Activated CD4-positive, alpha-beta memory T cell treated with anti-CD3 and anti-CD28 coated beads, Interleukin-2, amount 10 ng/mL, durations not matched to agents 7 days and 5 days (primary cell): ENCODE results near the gene GNAO1. TPM values are rescaled to one million over a fixed set of nuclear protein-coding genes. Genes with fewer than 3 reads are reported as not detected.

ENCODE experiments used
- CTCF ChIA-PET: fragments of 350-600 bp; sonication (Branson Sonifier 250); formaldehyde crosslinking; loops from one replicate; lab custom pipeline; 2021; ENCODE audit warnings: antibody characterized with exemption, inconsistent platforms; lab: Charles Lee
- POLR2A ChIA-PET: fragments of 350-600 bp; sonication (Branson Sonifier 250); formaldehyde crosslinking; loops from one replicate; lab custom pipeline; 2021; ENCODE audit warnings: antibody characterized with exemption; lab: Charles Lee
- DNase-seq: peaks from one replicate; pipeline ENCODE4 v3.0.0-alpha.2; 2020
- H3K27ac Mint-ChIP-seq: one replicate; pipeline ENCODE4 v1.8.0; 2021; ENCODE audit warnings: mild to moderate bottlenecking, mixed read lengths
- H3K27me3 Mint-ChIP-seq: one replicate; pipeline ENCODE4 v1.8.0; 2021; ENCODE audit warnings: mixed read lengths
- H3K36me3 Mint-ChIP-seq: one replicate; pipeline ENCODE4 v1.8.0; 2021; ENCODE audit warnings: low read depth, mixed read lengths
- H3K4me1 Mint-ChIP-seq: one replicate; pipeline ENCODE4 v1.8.0; 2021; ENCODE audit warnings: mixed read lengths
- H3K4me3 Mint-ChIP-seq: one replicate; pipeline ENCODE4 v1.8.0; 2021; ENCODE audit warnings: mild to moderate bottlenecking, mixed read lengths
- H3K9me3 Mint-ChIP-seq: one replicate; pipeline ENCODE4 v1.8.0; 2021; ENCODE audit warnings: mixed read lengths
- total RNA-seq, 2 experiments: library from RNA; stranded (reverse); gene quantifications; one replicate each; pipeline ENCODE4 v1.2.3, GENCODE V29; 2021

GNAO1 gene
- total RNA-seq, 2 experiments from 2014 or later, result 1.8 to 2.3 TPM

DNA sequence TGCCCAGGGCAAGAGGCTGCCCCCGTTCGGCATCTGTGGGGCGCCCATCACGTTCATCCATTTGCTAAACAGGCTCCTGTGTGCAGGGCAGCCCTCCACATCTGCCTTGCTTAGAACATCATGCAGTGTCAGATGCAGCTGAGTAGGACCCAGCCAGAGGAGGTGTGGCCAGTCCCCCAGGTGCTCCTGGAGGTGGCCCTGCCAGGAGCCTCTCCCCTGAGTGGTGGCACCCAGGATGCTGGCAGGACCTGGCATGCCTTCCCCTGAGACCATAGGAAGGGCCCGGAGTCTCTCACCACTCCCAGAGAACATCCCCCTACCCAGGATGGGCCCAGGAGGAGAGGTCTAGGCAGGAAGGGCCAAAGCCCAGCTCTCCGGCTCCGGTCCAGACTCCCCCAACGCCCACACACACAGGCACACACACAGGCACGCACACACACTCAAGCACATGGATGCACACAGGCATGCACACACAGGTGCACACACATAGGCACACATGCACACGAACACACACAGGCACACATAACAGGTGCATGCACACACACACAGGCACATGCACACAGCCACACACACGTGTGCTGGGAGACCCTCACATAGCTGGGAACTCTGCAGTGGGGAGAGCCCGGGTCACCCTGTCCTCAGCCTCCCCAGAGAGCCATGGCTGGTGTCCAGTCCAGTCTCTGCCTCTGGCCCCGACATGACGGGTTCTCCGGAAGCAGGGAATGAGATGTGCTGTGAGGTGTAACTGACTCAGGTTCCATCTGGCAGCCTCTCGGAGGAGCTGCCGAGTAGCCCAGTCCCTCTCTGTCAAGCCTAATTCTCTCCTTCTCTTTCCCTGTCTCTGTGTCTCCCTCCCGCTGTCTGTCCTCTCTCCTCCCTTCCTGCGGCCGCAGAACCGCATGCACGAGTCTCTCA, 159.5 kb downstream of the GNAO1 start:
- Mint-ChIP-seq H3K4me3 (no peak overlapping the region), H3K27ac (no peak overlapping the region), H3K27me3 (peaks cover 2% of the 10 kb centered on the region), H3K36me3 (no peaks in the 10 kb centered on the region), H3K4me1 (peaks cover 4% of the 10 kb centered on the region), H3K9me3 (no peaks in the 10 kb centered on the region)
- ChIA-PET POLR2A (no interaction called here), CTCF (no interaction called here)
- DNase-seq, result no peak

DNA sequence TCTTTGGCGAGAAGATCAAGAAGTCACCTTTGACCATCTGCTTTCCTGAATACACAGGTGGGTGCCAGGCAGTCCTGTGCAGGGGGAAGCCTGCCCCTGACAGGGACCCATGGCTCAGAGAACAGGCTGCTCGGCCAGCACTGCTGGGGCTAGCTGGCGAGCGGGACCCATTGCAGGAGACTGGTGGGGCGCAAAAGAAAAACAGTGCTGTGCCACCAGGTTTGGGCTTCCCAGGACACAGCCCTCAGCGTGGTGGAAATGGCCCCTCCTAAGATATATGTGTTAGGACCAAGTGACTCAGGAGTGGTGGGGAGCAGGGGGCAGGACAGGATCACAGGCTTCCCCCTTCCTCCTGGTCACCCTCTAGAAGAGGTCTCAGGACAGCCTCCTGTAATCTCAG, 160.2 kb downstream of the GNAO1 start:
- ChIA-PET POLR2A (no interaction called here), CTCF (no interaction called here)
- no peak for DNase-seq
- Mint-ChIP-seq H3K27ac (no peak overlapping the region), H3K4me3 (no peak overlapping the region), H3K36me3 (no peaks in the 10 kb centered on the region), H3K9me3 (no peaks in the 10 kb centered on the region), H3K4me1 (peaks cover 11% of the 10 kb centered on the region), H3K27me3 (peaks cover 2% of the 10 kb centered on the region)

- Mint-ChIP-seq H3K27ac (no peak overlapping the region), H3K4me1 (peaks cover 17% of the 10 kb centered on the region), H3K36me3 (no peaks in the 10 kb centered on the region), H3K9me3 (no peaks in the 10 kb centered on the region), H3K27me3 (peaks cover 2% of the 10 kb centered on the region), H3K4me3 (no peak overlapping the region)
- DNase-seq, result no peak
- CTCF ChIA-PET, result no interaction called here
- POLR2A ChIA-PET, result no interaction called here
These were observed 161.2 kb downstream of the GNAO1 start for GRCh38 chr16:56352351-56353053.

DNA sequence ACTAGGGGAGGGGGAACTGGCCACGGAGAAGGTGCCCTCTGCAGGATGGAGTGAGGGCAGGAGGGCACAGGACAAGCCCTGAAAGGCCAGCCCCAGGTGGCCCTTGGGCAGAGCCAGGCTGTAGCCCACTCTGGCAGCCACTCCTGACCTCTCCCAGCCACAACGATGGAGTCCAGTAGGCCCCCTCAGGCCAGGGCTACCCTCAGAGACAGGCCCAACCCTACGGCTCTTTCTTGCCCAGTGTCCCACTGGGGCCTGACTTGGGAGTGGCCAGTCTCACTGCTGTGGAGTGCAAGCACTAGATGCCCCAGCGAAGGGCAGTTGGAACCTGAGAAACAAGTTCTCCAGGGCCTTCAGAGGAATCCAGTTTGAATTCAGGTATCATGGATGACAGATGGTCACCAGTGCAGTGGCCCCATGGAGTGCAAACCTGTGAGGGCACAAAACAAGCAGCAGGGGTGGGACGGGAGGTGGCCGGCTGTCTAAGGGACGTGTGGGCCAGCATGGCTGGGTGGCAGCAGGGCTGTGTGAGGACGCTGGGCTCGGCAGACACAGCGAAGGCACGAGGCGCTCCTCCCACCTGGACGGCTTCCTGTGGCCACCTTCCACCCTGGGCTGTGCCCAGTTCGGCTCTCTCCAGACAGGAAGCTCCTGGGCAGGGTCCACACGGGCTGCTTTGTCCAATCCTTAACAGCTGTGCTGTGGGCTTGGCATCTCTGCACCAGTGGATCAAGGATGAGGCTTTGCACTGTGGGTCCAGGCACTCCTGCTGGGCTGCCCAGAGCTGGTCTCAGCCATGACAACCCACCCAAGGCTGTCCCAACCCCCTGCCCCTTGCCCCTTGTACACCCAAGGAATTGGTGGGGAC, 162.0 kb downstream of the GNAO1 start:
- Mint-ChIP-seq H3K27ac (no peak overlapping the region), H3K36me3 (no peaks in the 10 kb centered on the region), H3K4me1 (peaks cover 19% of the 10 kb centered on the region), H3K4me3 (no peak overlapping the region), H3K9me3 (no peaks in the 10 kb centered on the region), H3K27me3 (peaks cover 2% of the 10 kb centered on the region)
- ChIA-PET CTCF (no interaction called here), POLR2A (no interaction called here)
- no peak for DNase-seq

DNA sequence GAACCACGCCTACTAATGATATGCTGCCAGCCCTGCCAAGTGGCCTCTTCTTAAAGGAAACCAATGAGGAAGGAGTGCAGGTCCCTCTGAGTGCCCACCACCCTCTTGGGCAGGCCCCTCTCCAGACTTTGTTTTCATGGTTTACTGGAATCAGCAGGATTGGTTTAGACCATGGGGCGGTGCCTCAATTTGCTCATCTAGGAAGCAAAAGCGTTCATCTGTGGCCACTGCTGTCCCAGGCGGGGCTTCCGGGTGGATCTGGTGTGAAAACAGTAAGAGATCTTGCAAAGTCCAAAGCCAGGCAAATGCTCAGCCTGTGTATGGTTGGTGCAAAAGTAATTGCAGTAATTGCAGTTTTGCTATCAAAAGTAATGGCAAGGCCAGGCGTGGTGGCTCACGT, 162.7 kb downstream of the GNAO1 start:
- peaks cover 19% of the 10 kb centered on the region for H3K4me1 Mint-ChIP-seq
- CTCF ChIA-PET, result no interaction called here

GRCh38 chr16:56354746-56355145, 163.5 kb downstream of the GNAO1 start:
- H3K27me3 Mint-ChIP-seq, result peaks cover 2% of the 10 kb centered on the region
- ChIA-PET CTCF (interaction anchor here (0.6 to 2.3 kb wide), 2 partner anchors 21 to 409 kb away, joined by 3 to 6 read pairs; no protein-coding TSS in a partner anchor), POLR2A (interaction anchor here (1.1 kb wide), 1 partner anchor 10 kb away, joined by 3 read pairs; no protein-coding TSS in a partner anchor)
- no peak for DNase-seq
- peaks cover 21% of the 10 kb centered on the region for H3K4me1 Mint-ChIP-seq
- H3K27ac Mint-ChIP-seq, result no peak overlapping the region
- no peak overlapping the region for H3K4me3 Mint-ChIP-seq
- no peaks in the 10 kb centered on the region for H3K36me3 Mint-ChIP-seq
- no peaks in the 10 kb centered on the region for H3K9me3 Mint-ChIP-seq

More for the DNA sequence above, 162.7 kb downstream of the GNAO1 start:
- H3K4me3 Mint-ChIP-seq, result no peak overlapping the region
- H3K27ac Mint-ChIP-seq, result no peak overlapping the region
- POLR2A ChIA-PET, result no interaction called here
- H3K27me3 Mint-ChIP-seq, result peaks cover 2% of the 10 kb centered on the region
- DNase-seq, result no peak
- H3K9me3 Mint-ChIP-seq, result no peaks in the 10 kb centered on the region
- no peaks in the 10 kb centered on the region for H3K36me3 Mint-ChIP-seq

DNA sequence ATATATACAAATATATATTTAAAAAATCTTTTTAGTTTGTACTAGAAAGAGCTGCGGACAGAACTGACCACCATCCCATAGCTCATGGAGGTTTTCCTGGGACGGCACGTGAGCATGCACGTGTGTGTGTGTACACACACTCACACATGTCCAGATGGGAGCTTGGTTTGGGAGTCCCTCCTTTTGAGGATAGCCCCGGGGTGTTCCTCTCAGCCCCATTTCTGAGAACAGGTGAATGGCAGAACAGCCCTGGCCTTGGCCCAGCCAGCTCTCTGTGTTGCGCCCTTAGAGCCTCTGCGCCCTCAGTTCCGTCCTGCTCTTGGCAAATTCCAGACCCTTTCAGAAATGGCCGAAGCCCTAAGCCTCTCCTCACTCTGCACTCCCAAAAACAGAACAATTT, 163.9 kb downstream of the GNAO1 start:
- ChIA-PET POLR2A (interaction anchor here (1.1 kb wide), 1 partner anchor 9 kb away, joined by 3 read pairs; no protein-coding TSS in a partner anchor), CTCF (interaction anchor here (0.6 to 2.3 kb wide), 3 partner anchors 16 to 409 kb away, joined by 3 to 6 read pairs (median 3); no protein-coding TSS in a partner anchor)
- peaks cover 22% of the 10 kb centered on the region for H3K4me1 Mint-ChIP-seq
- DNase-seq, result no peak
- peaks cover 2% of the 10 kb centered on the region for H3K27me3 Mint-ChIP-seq
- no peak overlapping the region for H3K4me3 Mint-ChIP-seq
- no peak overlapping the region for H3K27ac Mint-ChIP-seq
- H3K9me3 Mint-ChIP-seq, result no peaks in the 10 kb centered on the region
- H3K36me3 Mint-ChIP-seq, result no peaks in the 10 kb centered on the region

DNA sequence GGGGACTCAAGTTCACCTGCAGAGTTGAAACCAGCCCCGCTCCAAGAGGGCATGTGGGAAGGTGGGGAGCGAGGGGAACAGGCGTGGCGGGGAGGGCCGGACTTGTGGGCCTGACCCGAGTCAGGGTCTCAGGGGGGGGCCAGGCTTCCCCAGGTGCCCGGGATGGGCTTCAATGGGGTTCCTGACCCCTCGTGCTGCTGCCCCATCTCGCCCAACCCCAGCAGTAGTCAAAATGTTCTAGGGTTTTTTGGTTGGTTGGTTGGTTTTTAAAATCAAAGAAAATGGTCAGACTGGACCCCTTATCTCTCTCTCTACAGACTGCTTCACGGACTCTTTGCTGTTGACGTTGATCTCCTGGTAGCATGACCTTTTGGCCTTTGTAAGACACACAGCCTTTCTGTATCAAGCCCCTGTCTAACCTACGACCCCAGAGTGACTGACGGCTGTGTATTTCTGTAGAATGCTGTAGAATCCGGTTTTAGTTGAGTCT, 164.5 kb downstream of the GNAO1 start:
- ChIA-PET POLR2A (interaction anchor here (1.1 kb wide), 1 partner anchor 8 kb away, joined by 3 read pairs; no protein-coding TSS in a partner anchor), CTCF (interaction anchor here (0.7 to 2.3 kb wide), 16 partner anchors 9 to 410 kb away, joined by 3 to 10 read pairs (median 3); no protein-coding TSS in a partner anchor)
- H3K36me3 Mint-ChIP-seq, result peaks cover under 1% of the 10 kb centered on the region
- no peak for DNase-seq
- H3K4me3 Mint-ChIP-seq, result peak overlapping the region; percentile 75
- no peaks in the 10 kb centered on the region for H3K9me3 Mint-ChIP-seq
- H3K27ac Mint-ChIP-seq, result no peak overlapping the region
- peaks cover 2% of the 10 kb centered on the region for H3K27me3 Mint-ChIP-seq
- peaks cover 22% of the 10 kb centered on the region for H3K4me1 Mint-ChIP-seq

GRCh38 chr16:56356276-56357240, 165.3 kb downstream of the GNAO1 start:
- H3K36me3 Mint-ChIP-seq, result peaks cover 4% of the 10 kb centered on the region
- H3K27ac Mint-ChIP-seq, result peak overlapping the region; percentile 88
- peaks cover 22% of the 10 kb centered on the region for H3K4me1 Mint-ChIP-seq
- ChIA-PET CTCF (interaction anchor here (0.5 to 2.3 kb wide), 17 partner anchors 8 to 411 kb away, joined by 3 to 10 read pairs (median 3); no protein-coding TSS in a partner anchor), POLR2A (interaction anchor here (0.6 kb wide), 2 partner anchors 55 to 60 kb away, joined by 3 to 4 read pairs; no protein-coding TSS in a partner anchor)
- peak; percentile 70 for DNase-seq
- H3K9me3 Mint-ChIP-seq, result no peaks in the 10 kb centered on the region
- H3K4me3 Mint-ChIP-seq, result peak overlapping the region; percentile 75
- no peaks in the 10 kb centered on the region for H3K27me3 Mint-ChIP-seq

DNA sequence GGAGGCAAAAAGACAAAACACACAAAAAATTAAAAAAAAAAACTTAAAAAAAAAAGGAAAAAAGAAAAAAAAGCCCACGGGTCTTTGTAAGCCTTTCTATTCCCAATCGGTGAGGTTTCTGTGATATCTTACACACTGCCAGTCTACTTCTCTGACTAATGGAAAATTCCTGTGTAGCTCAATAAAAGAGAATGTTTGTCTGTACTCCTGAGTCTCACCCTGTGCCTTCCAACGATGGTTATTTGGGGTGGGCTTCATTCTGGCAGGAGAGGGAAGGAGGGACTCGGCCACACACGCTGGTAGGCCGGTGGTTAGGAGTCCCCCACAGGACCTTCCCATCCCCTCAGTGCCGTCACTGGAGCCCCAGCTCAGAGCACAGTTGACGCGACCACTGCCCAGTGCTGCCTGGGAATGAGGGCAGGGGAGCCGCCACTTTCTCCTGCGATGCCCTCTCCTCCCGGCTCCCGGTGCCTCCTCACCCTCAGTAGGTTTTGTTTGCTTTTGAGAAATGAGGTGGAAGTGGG, 166.0 kb downstream of the GNAO1 start:
- peak overlapping the region; percentile 75 for H3K4me3 Mint-ChIP-seq
- ChIA-PET CTCF (interaction anchor here (0.5 to 1.6 kb wide), 3 partner anchors 12 to 49 kb away, joined by 4 to 10 read pairs (median 10); no protein-coding TSS in a partner anchor), POLR2A (no interaction called here)
- no peaks in the 10 kb centered on the region for H3K9me3 Mint-ChIP-seq
- peaks cover 22% of the 10 kb centered on the region for H3K4me1 Mint-ChIP-seq
- peak overlapping the region; percentile 88 for H3K27ac Mint-ChIP-seq
- H3K27me3 Mint-ChIP-seq, result no peaks in the 10 kb centered on the region
- peak; percentile 16 for DNase-seq
- peaks cover 5% of the 10 kb centered on the region for H3K36me3 Mint-ChIP-seq

DNA sequence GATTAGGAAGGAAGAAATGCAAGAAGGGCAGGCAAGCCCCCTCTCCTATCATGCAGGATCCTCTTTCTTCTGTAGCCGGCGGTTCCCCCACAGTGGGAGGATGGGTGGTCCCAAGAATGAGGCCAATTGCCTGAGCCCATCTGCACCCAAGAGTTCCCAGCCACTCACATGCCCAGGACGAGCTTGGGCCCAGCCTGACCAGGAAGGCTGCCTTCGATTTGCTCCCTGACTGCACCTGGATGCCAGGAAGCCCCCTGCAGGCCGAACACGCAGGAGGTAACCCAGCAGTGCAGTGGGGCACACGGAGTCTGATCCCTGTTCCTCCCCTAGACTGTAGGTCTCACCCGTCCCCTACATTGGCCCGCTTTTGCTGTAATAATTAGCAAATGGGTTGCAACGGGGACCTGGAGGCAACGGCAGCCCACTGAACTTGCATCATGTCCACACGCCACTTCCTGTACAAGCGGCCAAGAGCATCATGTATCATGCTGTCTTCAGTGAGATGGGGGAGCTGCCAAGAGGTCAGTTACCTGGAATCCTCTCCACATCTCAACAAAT, 166.6 kb downstream of the GNAO1 start:
- Mint-ChIP-seq H3K27ac (no peak overlapping the region), H3K4me3 (peak overlapping the region; percentile 75), H3K4me1 (peaks cover 22% of the 10 kb centered on the region), H3K36me3 (peaks cover 11% of the 10 kb centered on the region), H3K9me3 (no peaks in the 10 kb centered on the region), H3K27me3 (no peaks in the 10 kb centered on the region)
- ChIA-PET POLR2A (no interaction called here), CTCF (interaction anchor here (0.5 kb wide), 1 partner anchor 49 kb away, joined by 4 read pairs; no protein-coding TSS in a partner anchor)
- DNase-seq, result peak; percentile 12
